K562 (cell line): ENCODE measurements around the gene PPHLN1. TPM values are rescaled to one million over a fixed set of nuclear protein-coding genes. Genes with fewer than 3 reads are reported as not detected.

Experiments
- ATAC-seq: fragments of 200-7000 bp; cut with Tn5 transposase; 3 replicates; pipeline ENCODE4 v1.9.1; 2020; ENCODE audit warnings: moderate library complexity
- BruUV-seq: library from RNA; stranded (reverse); fragments of 400-500 nt; replicated peaks from 2 replicates; lab custom pipeline; 2021; lab: Mats Ljungman, UMichigan
- CTCF ChIA-PET: fragments of 300-600 bp; formaldehyde crosslinking; extraction: SDS; loops from one replicate; lab custom pipeline; 2021; ENCODE audit warnings: low intra/inter-chr PET ratio; lab: Yijun Ruan, JAX
- POLR2A ChIA-PET: fragments of 300-600, 350-650 bp; sonication (Branson Sonifier 250); formaldehyde crosslinking; extraction: SDS; loops from one replicate; lab custom pipeline; 2021; ENCODE audit warnings: antibody characterized with exemption, inconsistent platforms; lab: Yijun Ruan, JAX
- DNase-seq, 4 experiments: peaks; one replicate each; pipeline versions ENCODE4 v3.0.0 to v3.0.0-alpha.2; 2011 to 2018; ENCODE audit warnings: low spot score in 3 of 4, mixed read lengths in 3 of 4; ENCODE audit errors: extremely low read depth in 1 of 4
- FAIRE-seq: peaks from 2 replicates; lab custom pipeline; 2011; peaks lifted over from hg19 to GRCh38; lab: Jason Lieb, UNC
- H2AFZ ChIP-seq: 2 replicates; pipeline ENCODE4 v1.6.0; 2011; ENCODE audit warnings: low read depth, low read length, control low read depth, inconsistent platforms
- H3K27ac ChIP-seq: fragments of 200-600 bp; 3 replicates; pipeline ENCODE4 v1.8.0; 2011; ENCODE audit warnings: low read depth, mild to moderate bottlenecking, control low read depth, inconsistent platforms, low read length, moderate library complexity, mixed read lengths; ENCODE audit errors: extremely low read depth
- H3K27me3 ChIP-seq, 2 experiments: fragments of 300-600 bp in 1 of 2; 2 replicates in 1 of 2; 3 replicates in 1 of 2; pipeline versions ENCODE4 v1.6.0 to v1.8.0; 2011; ENCODE audit warnings: inconsistent platforms in 2 of 2, low read length in 2 of 2, mild to moderate bottlenecking in 1 of 2, mixed read lengths in 1 of 2, moderate library complexity in 1 of 2; ENCODE audit not compliant: control insufficient read depth in 2 of 2, insufficient read depth in 2 of 2
- H3K36me3 ChIP-seq: fragments of 300-600 bp; 3 replicates; pipeline ENCODE4 v1.8.0; 2011; ENCODE audit warnings: mild to moderate bottlenecking, low read length, inconsistent platforms; ENCODE audit not compliant: control insufficient read depth, insufficient read depth
- H3K4me1 ChIP-seq, 2 experiments: fragments of 200-600 bp in 1 of 2; replicated peaks in 1 of 2; 2 replicates in 1 of 2; 3 replicates in 1 of 2; pipeline versions ENCODE4 v1.5.1 to v1.8.0; 2011; ENCODE audit warnings: inconsistent platforms in 2 of 2, low read length in 2 of 2, mild to moderate bottlenecking in 1 of 2, mixed read lengths in 1 of 2, moderate library complexity in 1 of 2; ENCODE audit not compliant: control insufficient read depth in 2 of 2, insufficient read depth in 2 of 2
- H3K4me2 ChIP-seq: 2 replicates; pipeline ENCODE4 v1.6.1; 2011; ENCODE audit warnings: low read length, control low read depth, inconsistent platforms, mixed read lengths; ENCODE audit not compliant: insufficient read depth
- H3K4me3 ChIP-seq: fragments of 200-600 bp; sonication (generic), shearing (Covaris generic); 2 replicates; pipeline ENCODE4 v1.5.1; 2016; ENCODE audit warnings: control low read depth, inconsistent platforms
- H3K79me2 ChIP-seq: fragments of 200-600 bp; 3 replicates; pipeline ENCODE4 v1.8.0; 2011; ENCODE audit warnings: low read length, inconsistent platforms; ENCODE audit not compliant: control insufficient read depth, insufficient read depth
- H3K9ac ChIP-seq, 2 experiments: 2 replicates each; pipeline versions ENCODE4 v1.6.0 to v1.6.1; 2011; ENCODE audit warnings: low read depth in 2 of 2, low read length in 2 of 2, control low read depth in 1 of 2, inconsistent platforms in 1 of 2, mild to moderate bottlenecking in 1 of 2, mixed read lengths in 1 of 2; ENCODE audit not compliant: insufficient read depth in 1 of 2
- H3K9me1 ChIP-seq: one replicate; pipeline ENCODE4 v1.6.0; 2011; ENCODE audit warnings: inconsistent platforms, mild to moderate bottlenecking, low read length, moderate library complexity; ENCODE audit not compliant: control insufficient read depth, insufficient read depth
- H3K9me3 ChIP-seq: replicated peaks from 2 replicates; pipeline ENCODE4 v1.5.1; 2011; ENCODE audit warnings: low read depth, low read length, inconsistent platforms; ENCODE audit not compliant: control insufficient read depth, insufficient read depth
- H4K20me1 ChIP-seq: replicated peaks from 2 replicates; pipeline ENCODE4 v1.6.1; 2011; ENCODE audit warnings: low read length, inconsistent platforms, mixed read lengths; ENCODE audit not compliant: control insufficient read depth, insufficient read depth
- ATF4 ChIP-seq: fragments of 450-650 bp; formaldehyde crosslinking; IDR thresholded peaks from 2 replicates; pipeline ENCODE4 v1.4.0; 2022; ENCODE audit warnings: mild to moderate bottlenecking, moderate library complexity
- FOXO4 ChIP-seq: fragments of 450-650 bp; formaldehyde crosslinking; IDR thresholded peaks from 2 replicates; pipeline ENCODE4 v1.4.0; 2020; ENCODE audit warnings: mild to moderate bottlenecking, moderate library complexity
- MAZ ChIP-seq, 2 experiments: fragments of 450-650 bp in 1 of 2; sonication (generic) in 1 of 2; formaldehyde crosslinking; IDR thresholded peaks in 1 of 2; conservative IDR thresholded peaks in 1 of 2; 2 replicates each; pipeline versions ENCODE4 v1.4.0 to v1.5.0; 2020; ENCODE audit warnings: mild to moderate bottlenecking in 1 of 2, missing genetic modification reagents in 1 of 2
- RREB1 ChIP-seq: fragments of 250-450 bp; sonication (Bioruptor Pico); IDR thresholded peaks from 2 replicates; pipeline ENCODE4 v1.4.0; 2020
- ZNF316 ChIP-seq: fragments of 450-650 bp; IDR thresholded peaks from 2 replicates; pipeline ENCODE4 v1.6.1; 2016
- WGBS: fragments of 100-300 bp; shearing (Covaris generic); methylation state at CpG from one replicate; pipeline ENCODE4 v1.1.6; 2016; ENCODE audit warnings: low coverage, mixed read lengths; ENCODE audit not compliant: insufficient coverage; ENCODE audit errors: missing lambda C conversion rate; 5-methylcytosine and 5-hydroxymethylcytosine counted together
- in situ Hi-C: fragments of 300-500 bp; cut with MboI; formaldehyde crosslinking; loops from 4 replicates; pipeline ENCODE4 v1.15.0; 2018; ENCODE audit warnings: inconsistent platforms, mixed read lengths
- intact Hi-C: fragments of 100-400 bp; cut with micrococcal nuclease; formaldehyde crosslinking; loops from 2 replicates; pipeline ENCODE4 v1.14.2; 2022
- polyA plus RNA-seq, 8 experiments: library from polyadenylated mRNA; depleted of rRNA in 4 of 8; stranded (reverse) in 5 of 8; unstranded in 3 of 8; fragments of >200 nt; fragmentation: Nextera tagmentation in 2 of 8; fragmentation: Illumina TruSeq in 1 of 8; extraction: Ambion mirVana in 2 of 8; extraction: Trizol in 1 of 8; gene quantifications; 2 replicates each; pipeline versions ENCODE4 v1.2.1 to v1.2.3, GENCODE V29; 2011 to 2014; ENCODE audit warnings: inconsistent platforms in 1 of 8, missing spikeins in 1 of 8
- total RNA-seq, 7 experiments: library from RNA; depleted of rRNA in 6 of 7; stranded (reverse); fragments of >200 nt in 6 of 7; fragmentation: Illumina TruSeq in 2 of 7; extraction: Trizol in 2 of 7; gene quantifications; 2 replicates each; pipeline versions ENCODE4 v1.2.1 to v1.2.3, GENCODE V29; 2011 to 2021; ENCODE audit warnings: low replicate concordance in 1 of 7

PPHLN1 gene
- total and polyA plus RNA-seq, 9 of the 15 experiments (the other 6 are each of a cell fraction or from before 2014, with no cell fraction given) = 66.3 to 112 (median 93.6) TPM

- H3K27me3 ChIP-seq = no peaks in the 10 kb centered on the region; a peak in 1 of 5 replicates
- no peak overlapping the region for H3K4me2 ChIP-seq
- 26% methylated on average over 3 of the region's 5 CpGs for WGBS
- POLR2A ChIA-PET = interaction anchor here (1.0 kb wide), 1 partner anchor 13 kb away, joined by 3 read pairs; no protein-coding TSS in a partner anchor
- H3K36me3 ChIP-seq = no peaks in the 10 kb centered on the region
- in situ Hi-C loops (no loop called here), intact Hi-C loops (no loop called here)
- H3K4me3 ChIP-seq = no peak overlapping the region
- no peak for ATAC-seq
- no TSS peak for BruUV-seq
- FAIRE-seq = no peak
- 0 out of 2 replicates have a peak, but pooled peaks cover 2% of the 10 kb centered on the region for H3K9me3 ChIP-seq
- no peaks in the 10 kb centered on the region for H3K9me1 ChIP-seq
- no peaks in the 10 kb centered on the region for H4K20me1 ChIP-seq
- peaks cover 0 to 5% of the 10 kb centered on the region in 2 experiments; a peak in 2 of 5 replicates for H3K4me1 ChIP-seq
- DNase-seq = no peak
- H3K27ac ChIP-seq = no peak overlapping the region
- TF ChIP-seq ATF4 = no peak
- TF ChIP-seq RREB1 (CRISPR knock-in tag) = no peak
- no peak for TF ChIP-seq MAZ (CRISPR knock-in tag; conservative IDR thresholded peaks at IDR 0.05 in 1 of 2, IDR thresholded peaks at IDR 0.05 in 1 of 2)
- no peak for TF ChIP-seq ZNF316
- no peak for TF ChIP-seq FOXO4
- H2AFZ ChIP-seq = no peak overlapping the region
- H3K79me2 ChIP-seq = no peaks in the 10 kb centered on the region
- CTCF ChIA-PET = no interaction called here
- H3K9ac ChIP-seq = no peak overlapping the region
Observed at GRCh38 chr12:42490261-42490842, 164.4 kb downstream of the PPHLN1 start.
